ENCODE measurements around the gene TADA3.

GRCh38 chr3:9785602-9786001, 6.7 kb downstream of the TADA3 start:
- TF ChIP-seq CTCF (IDR thresholded peaks at IDR 0.05; ENCODE audit: borderline replicate concordance, extremely low read depth, low read length, poor library complexity, severe bottlenecking) (no peak), EZH2 (IDR thresholded peaks at IDR 0.05; ENCODE audit: borderline replicate concordance, low read depth, low read length, severe bottlenecking) (no peak)
